ENCODE data around the gene ONECUT3.
A peak's percentile ranks its signal among the peaks of the same experiment; 100 is the strongest.

The ONECUT3 gene

DNA sequence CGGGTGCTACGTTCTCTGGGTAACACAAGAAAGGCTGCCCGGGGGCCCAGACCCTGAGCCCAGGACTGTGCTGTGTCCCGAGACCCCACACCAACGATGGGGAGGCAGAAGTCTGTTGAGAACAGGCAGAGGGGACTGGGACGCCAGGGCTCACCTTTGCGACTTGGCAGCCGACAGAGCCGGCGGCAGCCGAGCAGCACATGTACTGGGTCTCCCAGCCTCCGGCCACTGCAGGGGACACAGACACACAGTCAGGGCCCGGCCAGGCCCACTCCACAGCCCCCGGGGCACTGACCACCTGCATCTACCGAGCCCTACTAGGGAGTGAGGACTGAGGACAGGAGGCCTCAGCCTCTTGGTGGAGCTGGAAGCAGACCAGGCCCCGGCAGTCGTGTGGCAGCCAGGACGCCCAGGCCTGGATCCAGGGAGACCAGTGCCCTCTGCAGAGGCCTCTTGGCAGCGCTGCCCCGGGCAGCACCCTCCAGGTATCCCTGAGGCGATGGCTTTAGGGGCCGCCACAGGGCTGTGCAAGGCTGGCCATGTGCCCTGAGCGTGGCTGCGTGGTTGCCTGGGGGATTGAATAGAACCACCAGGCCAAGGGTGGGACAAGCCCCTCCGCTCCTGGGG lies 64.4 kb downstream of the ONECUT3 start:
- DNase-seq, result no peak

GRCh38 chr19:1818549-1819195 lies 65.4 kb downstream of the ONECUT3 start:
- DNase-seq, result no peak

GRCh38 chr19:1819341-1820255 lies 66.3 kb downstream of the ONECUT3 start:
- no peak for DNase-seq

DNA sequence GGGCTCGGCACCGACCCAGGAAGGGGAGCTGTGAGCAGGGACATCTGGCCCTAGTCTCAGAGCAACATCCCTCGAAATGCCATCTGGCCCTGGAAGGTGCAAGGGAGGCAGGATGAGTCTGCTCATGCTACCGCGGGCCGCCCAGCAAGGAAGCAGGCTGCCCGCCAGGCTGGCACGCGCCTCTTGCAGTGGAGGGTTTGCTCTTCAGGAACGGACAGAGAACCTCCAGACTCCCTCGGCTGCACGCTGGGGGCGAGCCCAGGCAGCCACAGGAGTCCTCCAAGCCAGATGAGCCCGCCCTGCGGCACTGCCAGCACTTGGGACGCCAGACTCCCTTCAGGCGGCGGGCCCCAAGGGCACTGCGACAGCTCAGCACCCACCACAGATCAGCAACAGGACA lies 68.9 kb downstream of the ONECUT3 start:
- DNase-seq, result no peak

GRCh38 chr19:1823020-1823419 lies 69.7 kb downstream of the ONECUT3 start:
- DNase-seq, result no peak

- no peak for DNase-seq
These were observed 70.4 kb downstream of the ONECUT3 start for GRCh38 chr19:1823539-1824251.

DNA sequence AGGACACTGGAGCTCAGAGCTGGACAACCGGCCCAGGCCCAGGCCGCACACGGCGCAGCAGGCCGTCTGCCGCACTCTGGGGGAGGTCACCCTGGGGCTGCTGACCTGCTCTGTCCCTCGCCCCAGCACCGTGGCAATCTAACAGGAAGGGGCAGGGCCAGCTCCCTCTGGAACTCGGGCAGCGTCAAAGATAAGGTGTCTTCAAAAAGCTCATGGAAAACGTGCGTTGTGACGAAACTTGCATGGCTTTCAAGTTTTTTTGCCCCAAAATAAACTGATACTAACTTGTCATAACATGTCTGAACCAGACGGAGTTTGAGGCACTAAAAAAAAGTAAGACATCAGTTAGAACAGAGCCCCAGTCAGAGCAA lies 70.9 kb downstream of the ONECUT3 start:
- no peak for DNase-seq

GRCh38 chr19:1825909-1826556 lies 72.7 kb downstream of the ONECUT3 start:
- peak; percentile 62 for DNase-seq

GRCh38 chr19:1826557-1827521 lies 73.5 kb downstream of the ONECUT3 start:
- no peak for DNase-seq

- no peak for DNase-seq
These were observed 74.4 kb downstream of the ONECUT3 start for GRCh38 chr19:1827566-1828278.

GRCh38 chr19:1828279-1829238 lies 75.3 kb downstream of the ONECUT3 start:
- DNase-seq, result no peak

DNA sequence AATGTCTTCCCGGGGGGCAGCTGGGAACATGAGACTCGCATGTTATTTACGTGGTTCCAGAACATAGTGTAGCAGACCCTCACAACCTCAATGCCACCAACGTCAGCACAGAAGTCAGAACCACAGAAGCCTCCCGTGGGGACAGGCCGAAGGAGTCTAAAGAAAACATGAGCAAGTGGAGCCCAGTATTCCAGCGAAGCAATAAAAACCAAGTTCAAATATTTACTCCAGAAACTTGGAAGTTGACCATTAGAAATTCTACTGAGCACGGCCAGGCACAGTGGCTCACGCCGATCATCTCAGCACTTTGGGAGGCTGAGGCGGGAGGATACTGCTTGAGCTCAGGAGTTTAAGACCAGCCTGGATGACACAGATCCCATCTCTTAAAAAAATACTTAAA lies 76.7 kb downstream of the ONECUT3 start:
- no peak for DNase-seq

DNA sequence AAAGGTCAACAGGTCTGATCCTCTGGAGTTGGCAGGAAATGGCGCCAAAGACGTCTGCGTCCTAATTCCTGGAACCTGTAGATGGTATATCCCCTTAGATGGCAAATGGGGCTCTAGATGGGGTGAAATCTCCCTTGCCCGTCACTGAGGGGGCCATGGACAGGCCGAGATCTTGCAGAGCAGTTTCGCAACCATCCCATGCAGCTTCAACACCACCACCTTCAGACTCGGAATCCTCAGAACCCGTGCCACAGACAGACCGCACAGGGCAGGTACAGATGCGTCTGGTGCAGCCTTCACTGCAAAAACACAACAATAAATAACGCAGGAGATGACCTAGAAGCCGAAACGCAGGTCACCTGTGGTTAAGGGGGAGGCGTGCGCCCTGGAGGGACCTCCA lies 77.3 kb downstream of the ONECUT3 start:
- DNase-seq, result no peak

Data from activated effector memory CD4-positive, alpha-beta T cell treated with Interleukin-2 at 50 U/mL for 16 hours (primary cell).